GM12872 (cell line): ENCODE data around the gene PGM2.

ENCODE experiments used
- TF ChIP-seq, protein P1 (sequence below): IDR thresholded peaks from 3 replicates; pipeline ENCODE4 v1.5.1; 2011; ENCODE audit warnings: low read depth, mild to moderate bottlenecking, low read length, moderate library complexity; ENCODE audit not compliant: insufficient read depth

Gene PGM2

DNA sequence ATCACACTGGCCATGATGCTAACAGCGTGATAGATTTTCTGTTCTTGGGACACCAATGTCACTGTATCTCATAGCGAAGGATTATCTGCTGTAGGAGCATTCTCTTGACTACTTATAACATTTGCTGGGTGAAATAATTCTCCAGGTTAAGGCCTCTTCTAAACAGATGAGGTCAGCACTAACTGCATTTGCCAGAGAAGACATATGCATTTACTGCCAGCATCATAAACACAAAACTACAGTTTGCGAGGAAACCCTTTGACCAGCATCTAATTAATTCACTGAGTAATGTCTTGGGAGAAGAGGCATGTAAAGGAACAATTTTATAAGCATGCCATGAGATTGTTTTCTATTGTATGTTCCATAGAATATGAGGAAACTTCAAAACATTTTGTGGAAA lies 78.3 kb downstream of the PGM2 start:
- TF ChIP-seq, protein P1, sequence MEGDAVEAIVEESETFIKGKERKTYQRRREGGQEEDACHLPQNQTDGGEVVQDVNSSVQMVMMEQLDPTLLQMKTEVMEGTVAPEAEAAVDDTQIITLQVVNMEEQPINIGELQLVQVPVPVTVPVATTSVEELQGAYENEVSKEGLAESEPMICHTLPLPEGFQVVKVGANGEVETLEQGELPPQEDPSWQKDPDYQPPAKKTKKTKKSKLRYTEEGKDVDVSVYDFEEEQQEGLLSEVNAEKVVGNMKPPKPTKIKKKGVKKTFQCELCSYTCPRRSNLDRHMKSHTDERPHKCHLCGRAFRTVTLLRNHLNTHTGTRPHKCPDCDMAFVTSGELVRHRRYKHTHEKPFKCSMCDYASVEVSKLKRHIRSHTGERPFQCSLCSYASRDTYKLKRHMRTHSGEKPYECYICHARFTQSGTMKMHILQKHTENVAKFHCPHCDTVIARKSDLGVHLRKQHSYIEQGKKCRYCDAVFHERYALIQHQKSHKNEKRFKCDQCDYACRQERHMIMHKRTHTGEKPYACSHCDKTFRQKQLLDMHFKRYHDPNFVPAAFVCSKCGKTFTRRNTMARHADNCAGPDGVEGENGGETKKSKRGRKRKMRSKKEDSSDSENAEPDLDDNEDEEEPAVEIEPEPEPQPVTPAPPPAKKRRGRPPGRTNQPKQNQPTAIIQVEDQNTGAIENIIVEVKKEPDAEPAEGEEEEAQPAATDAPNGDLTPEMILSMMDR: no peak

- TF ChIP-seq, protein P1: no peak
Observed at GRCh38 chr4:37905533-37906169, 79.2 kb downstream of the PGM2 start.

DNA sequence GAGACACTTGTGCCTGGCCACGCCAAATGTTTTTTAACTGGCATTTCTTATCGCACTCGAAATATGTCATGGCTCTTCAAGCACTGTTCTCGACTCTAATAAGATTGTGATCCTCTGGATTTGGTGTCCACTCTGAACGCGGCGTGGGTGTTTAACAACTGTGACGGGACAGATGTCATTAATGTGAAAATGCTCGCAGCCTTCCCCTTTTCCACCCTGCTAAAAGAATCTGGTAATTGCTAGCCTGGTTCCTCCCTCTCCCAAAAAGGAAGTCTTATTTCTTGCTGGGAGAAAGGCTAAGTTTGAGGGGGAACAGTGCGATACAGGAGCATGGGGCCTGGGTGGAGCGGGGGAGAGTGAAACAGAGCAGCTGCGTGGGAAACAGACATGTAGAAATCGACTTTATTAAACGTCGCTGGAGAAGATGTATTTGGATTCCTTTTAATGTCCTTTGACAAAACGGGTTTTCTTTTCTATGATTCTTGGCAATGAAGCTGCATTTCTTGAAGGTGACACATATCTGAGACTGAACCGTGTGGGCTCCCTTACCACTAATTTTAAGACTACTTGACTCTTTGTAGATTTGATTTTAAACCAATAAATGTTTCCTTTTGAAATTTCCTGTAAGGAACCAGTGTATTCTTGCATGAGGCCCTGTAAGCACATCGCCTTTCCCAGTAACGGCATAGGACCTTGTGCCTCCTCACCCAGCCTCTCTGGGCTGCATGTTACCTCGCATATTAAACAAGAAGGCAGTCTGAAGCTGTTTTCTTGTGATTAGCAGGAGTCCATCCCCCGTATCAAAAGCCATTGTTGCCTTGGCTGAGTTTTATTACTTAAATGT lies 82.2 kb downstream of the PGM2 start:
- TF ChIP-seq, protein P1: no peak

- TF ChIP-seq, protein P1: no peak
Observed at GRCh38 chr4:37909332-37910090, 83.0 kb downstream of the PGM2 start.

DNA sequence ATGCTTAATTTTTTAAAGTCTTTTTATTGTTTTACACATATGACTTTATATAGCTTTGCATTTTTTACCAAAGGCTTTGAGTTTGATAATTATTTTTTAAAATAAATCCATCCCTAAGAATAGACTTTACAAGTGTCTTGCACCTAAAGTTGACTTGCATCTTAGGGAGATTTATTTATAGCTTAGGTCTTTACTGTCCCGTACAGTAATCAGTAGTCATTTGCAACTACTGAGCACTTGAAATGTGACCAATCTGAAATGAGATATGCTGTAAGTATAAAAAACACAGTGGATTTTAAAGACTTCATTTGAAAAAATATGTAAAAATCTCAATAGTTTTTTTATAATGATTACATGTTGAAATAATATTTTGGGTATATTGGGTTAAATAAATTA lies 83.6 kb downstream of the PGM2 start:
- TF ChIP-seq, protein P1: no peak
